ENCODE results near the gene CDKN2B-AS1.

GRCh38 chr9:21991072-21991959 is 3.3 kb upstream of the CDKN2B-AS1 start:
- no peak for TF ChIP-seq EZH2 (IDR thresholded peaks at IDR 0.05; ENCODE audit: insufficient read depth, poor library complexity, severe bottlenecking)
- TF ChIP-seq EZH2phosphoT487 (IDR thresholded peaks at IDR 0.05; ENCODE audit: insufficient read depth, low read depth), result no peak

Data from GM23248 (cell line).